ENCODE measurements around the gene RASGRF1. TPM values are rescaled to one million over a fixed set of nuclear protein-coding genes. Genes with fewer than 3 reads are reported as not detected.

Gene RASGRF1
- polyA plus RNA-seq, 1 donor (not counting 4 experiments of a cell fraction or from before 2014, with no cell fraction given): 0.08 TPM

- Histone ChIP-seq H4K20me1 (ENCODE audit: control insufficient read depth, extremely low read depth, insufficient read depth, low read length) (no peaks in the 10 kb centered on the region), H3K79me2 (ENCODE audit: control insufficient read depth, insufficient read depth, low read length) (no peaks in the 10 kb centered on the region)
- dilution Hi-C loops (cut with MboI; ENCODE audit: extremely low pct_ligation_motif_present, low sequenced_read_pairs): no loop called here
Observed at GRCh38 chr15:79116771-79117170, 26.2 kb upstream of the RASGRF1 start.

GRCh38 chr15:79115986-79116665 lies 25.5 kb upstream of the RASGRF1 start:
- dilution Hi-C loops (cut with MboI; ENCODE audit: extremely low pct_ligation_motif_present, low sequenced_read_pairs): no loop called here

More at GRCh38 chr15:79116771-79117170, 26.2 kb upstream of the RASGRF1 start:
- Histone ChIP-seq H3K27ac (ENCODE audit: control insufficient read depth, insufficient read depth, low read length) (no peak overlapping the region), H3K36me3 (ENCODE audit: control insufficient read depth in 2 of 2, extremely low read depth in 1 of 2, insufficient read depth in 2 of 2, low read length in 2 of 2) (no peaks in the 10 kb centered on the region), H3K4me3 (ENCODE audit: control insufficient read depth in 2 of 3, extremely low read depth in 1 of 3, insufficient read depth in 2 of 3, low read depth in 1 of 3, low read length in 3 of 3) (no peak overlapping the region), H3K4me1 (ENCODE audit: control insufficient read depth, extremely low read depth, insufficient read depth, low read length) (no peaks in the 10 kb centered on the region), H2AFZ (ENCODE audit: control insufficient read depth, low read length) (no peak overlapping the region), H3K4me2 (ENCODE audit: control insufficient read depth, extremely low read depth, insufficient read depth, low read depth, low read length) (no peak overlapping the region), H3K9me3 (ENCODE audit: control insufficient read depth, low read depth, low read length) (no peaks in the 10 kb centered on the region), H3K27me3 (ENCODE audit: control insufficient read depth, extremely low read depth, insufficient read depth, low read length) (peaks cover 4% of the 10 kb centered on the region), H3K9ac (ENCODE audit: control insufficient read depth, extremely low read depth, insufficient read depth, low read length) (no peak overlapping the region), H3K9me1 (ENCODE audit: control insufficient read depth, extremely low read depth, insufficient read depth, low read length) (no peaks in the 10 kb centered on the region)
- FAIRE-seq (no peak), DNase-seq (ENCODE audit: low read depth, low spot score) (no peak)
- TF ChIP-seq CTCF (optimal IDR thresholded peaks at IDR 0.05 in 1 of 3, IDR thresholded peaks at IDR 0.05 in 1 of 3, conservative IDR thresholded peaks at IDR 0.05 in 1 of 3; ENCODE audit: extremely low read depth in 1 of 3, insufficient read depth in 2 of 3, low read length in 3 of 3): no peak
- TF ChIP-seq EZH2 (IDR thresholded peaks at IDR 0.05; ENCODE audit: low read length): no peak

More at GRCh38 chr15:79115986-79116665, 25.5 kb upstream of the RASGRF1 start:
- TF ChIP-seq CTCF (optimal IDR thresholded peaks at IDR 0.05 in 1 of 3, IDR thresholded peaks at IDR 0.05 in 1 of 3, conservative IDR thresholded peaks at IDR 0.05 in 1 of 3; ENCODE audit: extremely low read depth in 1 of 3, insufficient read depth in 2 of 3, low read length in 3 of 3) (no peak), EZH2 (IDR thresholded peaks at IDR 0.05; ENCODE audit: low read length) (no peak)
- no peaks in the 10 kb centered on the region for H3K4me1 ChIP-seq (ENCODE audit: control insufficient read depth, extremely low read depth, insufficient read depth, low read length)
- H3K27me3 ChIP-seq (ENCODE audit: control insufficient read depth, extremely low read depth, insufficient read depth, low read length): peaks cover 4% of the 10 kb centered on the region
- H3K27ac ChIP-seq (ENCODE audit: control insufficient read depth, insufficient read depth, low read length): no peak overlapping the region
- DNase-seq (ENCODE audit: low read depth, low spot score): no peak
- no peak overlapping the region for H3K9ac ChIP-seq (ENCODE audit: control insufficient read depth, extremely low read depth, insufficient read depth, low read length)
- no peaks in the 10 kb centered on the region for H3K79me2 ChIP-seq (ENCODE audit: control insufficient read depth, insufficient read depth, low read length)
- FAIRE-seq: no peak
- H2AFZ ChIP-seq (ENCODE audit: control insufficient read depth, low read length): no peak overlapping the region
- no peaks in the 10 kb centered on the region for H3K9me3 ChIP-seq (ENCODE audit: control insufficient read depth, low read depth, low read length)
- H4K20me1 ChIP-seq (ENCODE audit: control insufficient read depth, extremely low read depth, insufficient read depth, low read length): no peaks in the 10 kb centered on the region
- no peak overlapping the region for H3K4me3 ChIP-seq (ENCODE audit: control insufficient read depth in 2 of 3, extremely low read depth in 1 of 3, insufficient read depth in 2 of 3, low read depth in 1 of 3, low read length in 3 of 3)
- no peak overlapping the region for H3K4me2 ChIP-seq (ENCODE audit: control insufficient read depth, extremely low read depth, insufficient read depth, low read depth, low read length)
- H3K9me1 ChIP-seq (ENCODE audit: control insufficient read depth, extremely low read depth, insufficient read depth, low read length): no peaks in the 10 kb centered on the region
- H3K36me3 ChIP-seq (ENCODE audit: control insufficient read depth in 2 of 2, extremely low read depth in 1 of 2, insufficient read depth in 2 of 2, low read length in 2 of 2): no peaks in the 10 kb centered on the region
